ENCODE results near the gene RUNX2.

DNA sequence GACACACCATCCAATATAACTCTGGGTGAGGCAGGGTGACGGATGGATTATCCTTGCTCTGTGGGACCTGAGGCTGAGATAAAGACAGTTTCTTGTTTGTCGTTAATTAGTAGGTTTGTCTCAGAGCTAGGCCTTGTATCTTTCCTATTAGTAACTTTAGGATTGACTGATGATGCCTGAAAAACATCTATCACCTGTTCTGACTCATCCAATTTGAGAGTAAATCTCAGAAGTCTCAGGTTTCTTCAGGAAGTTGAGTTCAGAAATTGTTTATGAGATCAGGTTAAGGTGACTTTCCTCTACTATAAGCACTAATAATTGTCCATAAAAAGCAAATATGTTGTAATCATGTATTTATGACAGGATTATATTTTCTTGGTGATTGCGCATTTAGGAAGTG, 179.1 kb downstream of the RUNX2 start:
- TF ChIP-seq, protein P1, sequence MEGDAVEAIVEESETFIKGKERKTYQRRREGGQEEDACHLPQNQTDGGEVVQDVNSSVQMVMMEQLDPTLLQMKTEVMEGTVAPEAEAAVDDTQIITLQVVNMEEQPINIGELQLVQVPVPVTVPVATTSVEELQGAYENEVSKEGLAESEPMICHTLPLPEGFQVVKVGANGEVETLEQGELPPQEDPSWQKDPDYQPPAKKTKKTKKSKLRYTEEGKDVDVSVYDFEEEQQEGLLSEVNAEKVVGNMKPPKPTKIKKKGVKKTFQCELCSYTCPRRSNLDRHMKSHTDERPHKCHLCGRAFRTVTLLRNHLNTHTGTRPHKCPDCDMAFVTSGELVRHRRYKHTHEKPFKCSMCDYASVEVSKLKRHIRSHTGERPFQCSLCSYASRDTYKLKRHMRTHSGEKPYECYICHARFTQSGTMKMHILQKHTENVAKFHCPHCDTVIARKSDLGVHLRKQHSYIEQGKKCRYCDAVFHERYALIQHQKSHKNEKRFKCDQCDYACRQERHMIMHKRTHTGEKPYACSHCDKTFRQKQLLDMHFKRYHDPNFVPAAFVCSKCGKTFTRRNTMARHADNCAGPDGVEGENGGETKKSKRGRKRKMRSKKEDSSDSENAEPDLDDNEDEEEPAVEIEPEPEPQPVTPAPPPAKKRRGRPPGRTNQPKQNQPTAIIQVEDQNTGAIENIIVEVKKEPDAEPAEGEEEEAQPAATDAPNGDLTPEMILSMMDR (IDR thresholded peaks at IDR 0.05): no peak
- TF ChIP-seq TCF7L2 (IDR thresholded peaks at IDR 0.05; ENCODE audit: low read depth, low read length): no peak
